Coronary artery (tissue), 2 donors: Measurements from ENCODE around the gene DNER.

Source experiments
- DNase-seq: peaks from one replicate; pipeline ENCODE4 v3.0.0-alpha.2; 2017; ENCODE audit warnings: low spot score
- H3K27ac ChIP-seq, 2 donors: fragments of 200-600 bp; sonication (generic); one replicate each; pipeline ENCODE4 v1.5.1; 2016 to 2019
- H3K4me3 ChIP-seq: fragments of 200-600 bp; sonication (generic); 2 replicates; pipeline ENCODE4 v1.5.1; 2016; ENCODE audit warnings: mild to moderate bottlenecking, moderate library complexity
- TF ChIP-seq, protein P1 (sequence below): fragments of 200-600 bp; sonication (generic); IDR thresholded peaks from one replicate; pipeline ENCODE4 v1.5.1; 2019; ENCODE audit warnings: antibody characterized with exemption

DNER gene

DNA sequence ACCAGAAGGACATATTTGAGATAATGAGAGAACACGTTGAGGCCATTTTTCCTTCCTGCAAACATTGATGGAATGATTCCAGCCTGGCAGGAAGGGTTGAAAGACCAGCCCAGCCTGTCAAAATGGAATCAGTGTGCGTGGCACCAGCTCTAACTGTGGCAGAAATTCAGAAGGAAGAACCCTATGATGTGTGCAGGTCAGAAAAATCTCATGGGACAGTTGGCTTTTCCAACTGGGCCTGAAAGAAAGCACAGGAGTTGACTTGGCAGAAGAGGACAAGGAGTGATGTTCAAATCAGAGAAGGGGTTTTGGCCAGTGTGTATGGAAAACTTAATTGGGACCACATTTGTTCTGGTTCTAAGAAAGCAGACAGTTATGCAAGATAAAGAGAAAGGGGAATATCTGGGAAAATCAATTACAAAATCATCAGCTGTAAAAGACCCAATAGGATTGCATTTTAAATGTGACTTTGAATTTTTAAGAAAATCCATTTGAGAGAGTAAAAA lies 250.5 kb downstream of the DNER start:
- Histone ChIP-seq H3K4me3 (no peak overlapping the region), H3K27ac (no peak overlapping the region)
- no peak for DNase-seq
- TF ChIP-seq, protein P1, sequence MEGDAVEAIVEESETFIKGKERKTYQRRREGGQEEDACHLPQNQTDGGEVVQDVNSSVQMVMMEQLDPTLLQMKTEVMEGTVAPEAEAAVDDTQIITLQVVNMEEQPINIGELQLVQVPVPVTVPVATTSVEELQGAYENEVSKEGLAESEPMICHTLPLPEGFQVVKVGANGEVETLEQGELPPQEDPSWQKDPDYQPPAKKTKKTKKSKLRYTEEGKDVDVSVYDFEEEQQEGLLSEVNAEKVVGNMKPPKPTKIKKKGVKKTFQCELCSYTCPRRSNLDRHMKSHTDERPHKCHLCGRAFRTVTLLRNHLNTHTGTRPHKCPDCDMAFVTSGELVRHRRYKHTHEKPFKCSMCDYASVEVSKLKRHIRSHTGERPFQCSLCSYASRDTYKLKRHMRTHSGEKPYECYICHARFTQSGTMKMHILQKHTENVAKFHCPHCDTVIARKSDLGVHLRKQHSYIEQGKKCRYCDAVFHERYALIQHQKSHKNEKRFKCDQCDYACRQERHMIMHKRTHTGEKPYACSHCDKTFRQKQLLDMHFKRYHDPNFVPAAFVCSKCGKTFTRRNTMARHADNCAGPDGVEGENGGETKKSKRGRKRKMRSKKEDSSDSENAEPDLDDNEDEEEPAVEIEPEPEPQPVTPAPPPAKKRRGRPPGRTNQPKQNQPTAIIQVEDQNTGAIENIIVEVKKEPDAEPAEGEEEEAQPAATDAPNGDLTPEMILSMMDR: no peak

DNA sequence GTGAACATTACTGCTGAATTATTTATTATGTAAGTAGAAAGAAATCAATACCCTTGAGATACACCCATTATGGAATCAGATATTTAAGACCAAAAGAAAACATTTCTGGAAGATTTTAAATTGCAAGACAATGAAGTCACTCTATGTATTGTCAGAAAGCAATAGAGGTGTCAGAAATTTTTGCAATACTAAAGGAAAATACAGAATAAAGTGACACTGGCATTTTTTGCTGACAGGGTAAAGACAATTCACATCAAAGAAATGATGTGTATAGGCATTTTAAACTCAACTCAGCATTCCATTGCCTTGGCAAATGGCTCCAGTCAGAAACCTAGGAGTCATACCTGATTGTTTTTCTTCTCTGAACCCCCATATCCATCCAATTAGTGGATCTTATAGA lies 252.2 kb downstream of the DNER start:
- TF ChIP-seq, protein P1: no peak
- DNase-seq: no peak
- H3K4me3 ChIP-seq: no peak overlapping the region
- no peak overlapping the region for H3K27ac ChIP-seq

DNA sequence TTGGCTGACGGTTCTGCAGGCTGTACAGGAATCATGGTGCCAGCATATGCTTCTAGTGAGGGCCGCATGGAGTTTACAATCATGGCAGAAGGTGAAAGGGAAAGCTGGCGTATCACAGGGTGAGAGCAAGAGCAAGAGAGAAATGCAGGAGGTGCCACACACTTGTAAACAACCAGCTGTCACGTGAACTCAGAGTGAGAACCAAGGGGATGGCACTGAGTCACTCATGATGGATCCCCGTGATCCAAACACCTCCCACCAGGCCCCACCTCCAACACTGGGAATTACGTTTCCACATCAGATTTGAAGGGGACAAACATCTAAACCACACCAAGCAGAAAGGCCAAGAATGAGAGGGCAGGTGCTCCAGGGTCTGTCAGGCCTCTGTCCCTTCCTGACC lies 258.3 kb downstream of the DNER start:
- TF ChIP-seq, protein P1: no peak
- H3K4me3 ChIP-seq: no peak overlapping the region
- H3K27ac ChIP-seq: no peak overlapping the region
- no peak for DNase-seq

DNA sequence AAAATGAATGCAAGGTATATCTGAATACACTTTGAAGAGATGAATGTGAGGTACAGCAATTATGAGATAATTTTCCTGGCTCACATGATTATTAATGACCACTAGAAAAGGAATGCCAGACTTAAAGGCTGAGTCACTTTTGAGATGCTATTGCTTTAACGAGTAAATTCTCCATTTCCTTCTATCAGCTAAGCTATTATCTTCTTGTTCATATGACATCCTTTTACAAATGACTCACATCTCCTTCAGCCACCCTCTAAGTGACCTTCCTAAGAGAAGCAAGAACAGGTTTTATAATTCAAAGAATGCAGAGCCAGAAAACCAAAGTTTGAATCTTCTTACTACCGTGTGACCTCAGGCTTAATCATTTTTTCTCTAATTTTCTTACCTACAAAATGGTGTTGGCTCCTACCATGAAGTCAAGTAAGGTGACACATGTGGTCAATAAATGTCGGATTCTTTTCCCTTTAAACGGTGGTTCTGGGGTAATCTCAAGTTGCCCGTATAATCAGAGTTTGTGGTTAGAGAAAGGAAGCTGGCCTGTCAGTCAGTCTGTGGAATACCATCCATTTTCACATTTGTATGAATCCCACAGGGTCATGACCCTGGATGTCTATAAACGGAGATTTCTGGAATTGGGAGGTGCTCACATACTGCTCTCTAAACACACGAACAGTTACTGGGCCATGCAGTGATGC lies 259.3 kb downstream of the DNER start:
- Histone ChIP-seq H3K27ac (no peak overlapping the region), H3K4me3 (no peak overlapping the region)
- DNase-seq: no peak
- TF ChIP-seq, protein P1: no peak

DNA sequence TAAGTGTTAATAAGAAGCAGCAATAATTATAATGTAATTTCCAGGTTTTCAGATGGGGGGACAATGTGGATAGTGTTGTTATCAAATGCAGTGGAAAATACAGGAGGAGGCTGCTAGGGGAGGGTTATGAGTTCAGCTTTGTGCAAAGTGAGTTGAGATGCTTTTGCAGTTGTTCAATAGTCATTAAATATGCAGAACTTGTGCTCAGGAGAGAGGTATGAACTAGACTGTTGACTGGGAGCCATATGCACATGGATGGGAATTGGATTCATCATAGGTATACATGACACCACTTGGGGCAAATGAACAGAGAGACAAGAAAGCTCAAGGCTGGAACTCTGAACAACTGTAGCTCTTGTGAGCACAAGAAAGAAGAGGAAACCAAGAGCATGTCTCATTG lies 261.1 kb downstream of the DNER start:
- TF ChIP-seq, protein P1: no peak
- no peak overlapping the region for H3K27ac ChIP-seq
- DNase-seq: no peak
- no peak overlapping the region for H3K4me3 ChIP-seq

DNA sequence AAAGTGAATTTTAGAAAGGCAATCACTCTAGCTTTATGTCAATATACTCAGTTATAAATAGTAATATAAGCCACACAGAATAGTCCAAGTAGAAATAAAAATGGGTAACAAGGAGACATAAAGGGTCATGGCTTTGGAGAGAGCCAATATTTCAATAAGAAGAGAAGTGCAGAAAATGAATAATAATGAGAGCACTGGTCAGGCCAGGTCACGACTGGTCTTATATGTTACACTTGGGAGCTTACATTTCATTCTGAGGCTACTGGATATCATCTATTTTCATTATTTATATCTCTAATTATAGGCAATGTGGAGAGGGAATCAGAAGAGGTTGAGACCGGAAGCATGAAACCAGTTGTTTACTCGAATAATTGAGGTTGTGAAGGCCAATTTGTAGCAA lies 262.5 kb downstream of the DNER start:
- H3K27ac ChIP-seq: no peak overlapping the region
- TF ChIP-seq, protein P1: no peak
- DNase-seq: no peak
- H3K4me3 ChIP-seq: no peak overlapping the region

DNA sequence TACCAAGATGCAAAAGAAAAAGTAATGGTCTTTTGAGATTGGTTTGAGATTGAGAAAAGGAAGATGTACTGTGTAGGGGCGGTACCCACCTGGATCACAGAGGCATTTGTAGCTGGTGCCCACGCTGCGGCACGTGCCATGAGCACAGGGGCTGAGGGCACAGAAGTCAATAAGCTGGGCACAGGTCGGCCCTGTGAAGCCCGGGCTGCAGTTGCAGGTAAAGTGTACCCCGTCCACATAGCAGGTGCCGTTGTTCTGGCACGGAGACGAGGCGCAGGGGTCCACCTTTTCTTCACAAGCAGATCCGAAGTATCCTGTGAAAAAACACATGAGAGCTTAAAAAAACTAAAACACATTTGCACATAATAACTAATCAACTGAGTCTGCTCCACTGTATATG lies 267.1 kb downstream of the DNER start:
- no peak overlapping the region for H3K27ac ChIP-seq
- H3K4me3 ChIP-seq: no peak overlapping the region
- TF ChIP-seq, protein P1: no peak
- DNase-seq: no peak
